Stomach smooth muscle (tissue), 2 donors: ENCODE data around the gene SLMAP.

Source experiments
- H3K27ac ChIP-seq: one replicate; pipeline ENCODE4 v1.7.0; 2013; ENCODE audit warnings: mild to moderate bottlenecking, low read length, inconsistent platforms
- H3K27me3 ChIP-seq, 2 donors: one replicate each; pipeline ENCODE4 v1.7.0; 2013; ENCODE audit warnings: low read length in 2 of 2; ENCODE audit not compliant: insufficient read depth in 2 of 2, control insufficient read depth in 1 of 2
- H3K36me3 ChIP-seq, 2 donors: one replicate each; pipeline ENCODE4 v1.7.0; 2013; ENCODE audit warnings: low read length in 2 of 2; ENCODE audit not compliant: control insufficient read depth in 2 of 2, insufficient read depth in 2 of 2
- H3K4me1 ChIP-seq: one replicate; pipeline ENCODE4 v1.7.0; 2013; ENCODE audit warnings: low read length; ENCODE audit not compliant: control insufficient read depth, insufficient read depth
- H3K4me3 ChIP-seq, 2 donors: one replicate each; pipeline ENCODE4 v1.7.0; 2013; ENCODE audit warnings: low read length in 2 of 2
- H3K9ac ChIP-seq, 2 donors: one replicate each; pipeline ENCODE4 v1.7.0; 2013; ENCODE audit warnings: low read length in 2 of 2, mild to moderate bottlenecking in 1 of 2
- H3K9me3 ChIP-seq, 2 donors: one replicate each; pipeline ENCODE4 v1.7.0; 2013; ENCODE audit warnings: low read length in 2 of 2; ENCODE audit not compliant: control insufficient read depth in 2 of 2
- donor health status: healthy.
- donor health status: Pancreatic carcinoma.

Gene SLMAP

DNA sequence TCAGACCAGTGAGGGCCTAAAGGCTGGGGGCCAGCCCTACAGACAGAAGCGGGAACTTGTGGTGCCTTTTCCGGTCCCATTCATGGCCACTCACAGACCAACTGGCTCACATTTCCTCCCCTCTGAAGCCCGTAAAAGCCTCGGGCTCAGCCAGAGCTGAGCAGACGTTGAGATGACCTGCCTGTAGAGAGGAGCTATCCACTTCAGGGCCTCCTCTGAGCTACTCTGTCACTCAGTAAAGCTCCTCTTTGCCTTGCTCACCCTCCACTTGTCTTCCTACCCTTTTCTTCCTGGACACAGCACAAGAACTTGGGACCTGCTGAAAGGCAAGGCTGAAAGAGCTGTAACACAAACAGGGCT is 53.5 kb downstream of the SLMAP start:
- Histone ChIP-seq H3K4me1 (no peaks in the 10 kb centered on the region), H3K27me3 (no peaks in the 10 kb centered on the region), H3K36me3 (no peaks in the 10 kb centered on the region), H3K27ac (no peak overlapping the region), H3K4me3 (no peak overlapping the region), H3K9me3 (no peaks in the 10 kb centered on the region), H3K9ac (no peak overlapping the region)

DNA sequence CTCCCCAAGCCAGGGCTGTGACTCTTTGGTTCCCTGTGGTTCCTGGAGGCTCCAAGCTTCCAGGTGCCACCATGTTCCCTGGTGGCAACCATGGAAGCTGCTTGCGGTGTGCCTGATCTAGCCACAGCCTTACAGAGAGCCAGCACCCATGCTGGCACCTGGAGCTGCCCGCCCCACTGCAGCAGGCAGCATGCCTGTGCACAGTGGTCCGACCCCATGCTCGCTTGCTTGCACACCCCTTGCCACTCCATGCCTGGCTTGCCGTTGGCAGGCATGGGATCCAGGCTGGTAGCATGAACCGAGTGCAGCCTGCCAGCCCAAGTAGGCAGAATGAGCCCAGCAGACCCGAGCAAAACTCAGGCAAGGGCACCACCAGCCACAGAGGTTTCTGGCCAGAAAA is 53.9 kb downstream of the SLMAP start:
- H3K9me3 ChIP-seq: no peaks in the 10 kb centered on the region
- H3K27ac ChIP-seq: no peak overlapping the region
- no peak overlapping the region for H3K4me3 ChIP-seq
- H3K4me1 ChIP-seq: no peaks in the 10 kb centered on the region
- no peak overlapping the region for H3K9ac ChIP-seq
- no peaks in the 10 kb centered on the region for H3K36me3 ChIP-seq
- no peaks in the 10 kb centered on the region for H3K27me3 ChIP-seq

DNA sequence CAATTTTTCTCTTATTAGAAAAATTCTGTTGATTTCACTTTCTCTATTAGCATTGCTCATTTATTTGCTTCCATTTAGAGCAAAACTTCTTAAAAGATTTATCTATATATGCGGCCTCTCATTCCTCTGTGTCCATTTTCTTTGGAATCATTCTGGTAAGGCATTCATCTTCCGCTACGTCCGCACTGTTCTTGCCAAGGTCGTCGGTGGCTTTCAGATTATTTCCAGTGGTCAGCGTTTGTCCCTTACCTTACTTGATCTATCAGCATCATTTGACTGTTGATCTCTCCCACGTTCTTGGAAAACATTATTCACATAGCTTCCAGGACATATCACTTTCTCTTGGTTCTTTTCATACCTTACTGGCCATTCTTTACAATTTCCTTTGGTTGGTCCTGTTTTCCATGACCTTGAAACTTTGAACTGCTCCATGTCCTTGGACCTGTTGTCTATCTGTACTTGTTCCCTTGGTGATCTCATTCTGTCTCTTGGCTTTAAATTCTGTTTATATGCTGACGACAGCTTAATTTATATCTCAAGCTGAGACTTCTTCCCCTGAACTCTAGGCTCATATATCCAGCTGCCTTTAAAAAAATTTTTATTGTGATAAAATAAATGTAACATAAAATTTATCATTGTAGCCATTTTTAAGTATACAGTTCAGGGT is 54.5 kb downstream of the SLMAP start:
- Histone ChIP-seq H3K4me1 (no peaks in the 10 kb centered on the region), H3K9me3 (no peaks in the 10 kb centered on the region), H3K27ac (no peak overlapping the region), H3K4me3 (no peak overlapping the region), H3K9ac (no peak overlapping the region), H3K36me3 (no peaks in the 10 kb centered on the region), H3K27me3 (no peaks in the 10 kb centered on the region)

DNA sequence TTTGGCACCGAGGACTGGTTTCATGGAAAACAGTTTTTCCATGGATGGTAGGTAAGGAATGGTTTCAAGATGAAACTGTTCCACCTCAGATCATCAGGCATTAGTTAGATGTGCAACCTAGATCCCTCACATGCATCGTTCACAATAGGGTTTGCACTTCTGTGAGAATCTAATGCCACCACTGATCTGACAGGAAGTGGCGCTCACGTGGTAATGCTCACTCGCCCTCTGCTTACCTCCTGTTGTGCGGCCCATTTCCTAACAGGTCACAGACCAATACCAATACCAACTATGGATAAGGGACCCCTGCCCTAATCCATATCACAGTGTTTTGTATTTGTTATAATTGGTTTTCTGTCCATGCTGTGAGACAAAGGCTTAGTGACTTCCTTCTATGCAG is 58.9 kb downstream of the SLMAP start:
- Histone ChIP-seq H3K27ac (no peak overlapping the region), H3K9me3 (no peaks in the 10 kb centered on the region), H3K9ac (no peak overlapping the region), H3K27me3 (no peaks in the 10 kb centered on the region), H3K4me3 (no peak overlapping the region), H3K36me3 (no peaks in the 10 kb centered on the region), H3K4me1 (no peaks in the 10 kb centered on the region)

DNA sequence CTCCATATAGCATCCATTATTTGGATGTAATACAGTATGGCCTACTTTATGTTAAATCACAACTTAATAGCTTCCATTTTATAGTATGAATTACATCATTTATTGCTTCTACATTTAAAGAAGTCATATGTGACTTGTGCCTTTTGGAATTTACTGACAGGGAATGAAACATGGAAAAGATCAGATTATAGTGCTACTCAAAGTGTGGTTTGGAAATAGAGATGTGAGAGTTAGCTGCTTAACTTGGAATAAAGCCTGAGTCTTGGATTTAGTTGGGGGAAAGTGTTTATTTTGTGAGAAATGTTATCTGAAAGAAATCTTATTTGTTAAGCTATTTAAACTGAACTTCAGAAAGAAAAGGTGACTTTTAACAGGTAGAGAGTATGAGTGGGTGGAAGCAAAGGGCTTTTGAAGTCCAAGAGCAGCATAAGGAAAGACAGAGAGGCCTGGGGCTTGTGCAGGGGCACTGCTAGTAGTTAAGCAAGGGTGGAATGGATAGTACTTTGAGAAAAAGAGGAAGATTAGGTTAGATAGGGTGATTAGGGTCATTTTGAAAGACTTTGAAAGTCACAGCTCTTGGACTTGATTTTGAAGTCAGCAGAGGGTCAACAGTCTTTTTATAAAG is 60.5 kb downstream of the SLMAP start:
- no peaks in the 10 kb centered on the region for H3K27me3 ChIP-seq
- H3K4me3 ChIP-seq: no peak overlapping the region
- no peaks in the 10 kb centered on the region for H3K4me1 ChIP-seq
- H3K27ac ChIP-seq: no peak overlapping the region
- no peaks in the 10 kb centered on the region for H3K36me3 ChIP-seq
- no peak overlapping the region for H3K9ac ChIP-seq
- no peaks in the 10 kb centered on the region for H3K9me3 ChIP-seq

DNA sequence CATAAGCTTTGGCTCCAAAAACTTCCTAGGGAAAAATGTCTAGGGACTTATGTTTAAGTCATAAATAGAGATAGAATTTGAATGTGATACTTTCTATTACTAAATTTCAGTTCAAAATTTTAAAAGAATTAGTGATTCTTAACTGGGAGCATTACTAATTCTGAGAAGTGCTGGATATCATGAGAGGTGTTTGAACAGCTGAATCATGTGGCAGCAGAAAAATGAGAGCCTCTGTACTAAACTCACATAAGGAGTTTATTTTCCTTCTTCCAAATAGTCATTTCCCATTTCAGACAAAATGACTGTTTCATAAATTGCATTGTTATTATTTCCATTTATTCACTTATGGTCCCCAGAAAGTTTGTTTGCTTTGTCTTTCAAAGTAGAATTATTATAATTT is 62.7 kb downstream of the SLMAP start:
- Histone ChIP-seq H3K4me1 (no peaks in the 10 kb centered on the region), H3K27me3 (no peaks in the 10 kb centered on the region), H3K9me3 (no peaks in the 10 kb centered on the region), H3K27ac (no peak overlapping the region), H3K4me3 (no peak overlapping the region), H3K9ac (no peak overlapping the region), H3K36me3 (no peaks in the 10 kb centered on the region)

DNA sequence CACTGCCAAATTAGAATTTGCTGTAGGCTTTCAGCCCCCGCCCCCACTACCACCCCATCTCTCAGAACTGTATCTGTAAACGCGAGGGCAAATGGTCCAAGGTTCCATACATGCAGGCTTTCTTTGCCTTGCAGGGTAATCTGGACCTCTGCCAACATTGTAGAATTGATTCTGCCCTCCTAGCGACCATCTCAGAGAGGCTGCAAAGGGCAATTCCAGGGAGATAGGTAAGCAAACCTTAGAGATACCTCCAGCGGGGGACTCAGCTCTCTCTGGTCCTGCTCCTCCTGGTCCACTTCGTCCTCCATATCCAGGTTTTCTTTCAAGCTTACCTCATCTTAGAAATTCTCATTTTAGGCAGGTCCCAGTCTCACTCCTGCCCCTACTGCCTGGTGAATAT is 64.4 kb downstream of the SLMAP start:
- Histone ChIP-seq H3K9me3 (no peaks in the 10 kb centered on the region), H3K36me3 (no peaks in the 10 kb centered on the region), H3K27me3 (no peaks in the 10 kb centered on the region), H3K9ac (no peak overlapping the region), H3K4me3 (no peak overlapping the region), H3K4me1 (peaks cover under 1% of the 10 kb centered on the region), H3K27ac (no peak overlapping the region)

DNA sequence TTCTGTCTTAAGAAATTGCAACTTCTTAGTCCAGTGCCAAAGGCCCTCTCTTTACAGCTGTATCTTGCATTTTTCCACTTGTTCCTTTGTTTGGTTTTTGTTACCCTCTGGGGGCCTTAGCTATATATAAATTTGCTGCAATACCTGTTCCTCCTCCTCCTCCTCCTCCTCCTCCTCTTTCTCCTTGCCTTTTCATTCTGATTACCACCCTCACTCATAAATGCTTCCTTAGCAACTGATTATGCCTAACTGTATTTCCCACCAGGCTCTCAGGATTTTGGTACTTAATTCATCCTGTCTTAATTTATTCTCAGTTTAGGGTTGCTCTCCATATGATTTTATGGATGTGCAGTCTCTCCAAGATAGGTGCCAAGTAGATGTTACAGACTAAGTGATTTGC is 65.7 kb downstream of the SLMAP start:
- H3K27me3 ChIP-seq: no peaks in the 10 kb centered on the region
- H3K36me3 ChIP-seq: no peaks in the 10 kb centered on the region
- H3K9me3 ChIP-seq: no peaks in the 10 kb centered on the region

DNA sequence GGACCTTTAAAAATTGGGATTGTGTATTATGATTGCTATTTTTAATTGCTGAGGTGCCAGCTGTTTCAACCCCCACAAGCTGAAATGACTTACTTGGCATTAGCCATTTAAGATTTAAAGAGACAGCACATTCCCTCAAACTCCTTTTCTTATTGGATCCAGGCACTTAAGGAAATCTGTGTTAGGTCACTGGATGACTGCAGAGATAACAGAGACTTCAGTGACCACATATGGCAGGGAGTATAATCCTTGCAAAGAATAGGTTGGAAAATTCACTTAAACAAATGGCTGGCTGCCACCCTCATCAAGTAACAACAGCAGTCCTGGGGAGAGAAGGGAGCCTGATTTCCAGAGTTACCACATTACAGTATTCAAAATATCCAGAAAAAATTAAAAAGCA is 66.6 kb downstream of the SLMAP start:
- H3K9ac ChIP-seq: no peak overlapping the region
- H3K4me3 ChIP-seq: no peak overlapping the region
- peaks cover 4% of the 10 kb centered on the region for H3K4me1 ChIP-seq
- H3K27ac ChIP-seq: no peak overlapping the region
- H3K9me3 ChIP-seq: no peaks in the 10 kb centered on the region
- H3K27me3 ChIP-seq: no peaks in the 10 kb centered on the region
- no peaks in the 10 kb centered on the region for H3K36me3 ChIP-seq

More for the DNA sequence above, 65.7 kb downstream of the SLMAP start:
- no peak overlapping the region for H3K27ac ChIP-seq
- H3K4me3 ChIP-seq: no peak overlapping the region
- no peak overlapping the region for H3K9ac ChIP-seq
- H3K4me1 ChIP-seq: peaks cover 4% of the 10 kb centered on the region

DNA sequence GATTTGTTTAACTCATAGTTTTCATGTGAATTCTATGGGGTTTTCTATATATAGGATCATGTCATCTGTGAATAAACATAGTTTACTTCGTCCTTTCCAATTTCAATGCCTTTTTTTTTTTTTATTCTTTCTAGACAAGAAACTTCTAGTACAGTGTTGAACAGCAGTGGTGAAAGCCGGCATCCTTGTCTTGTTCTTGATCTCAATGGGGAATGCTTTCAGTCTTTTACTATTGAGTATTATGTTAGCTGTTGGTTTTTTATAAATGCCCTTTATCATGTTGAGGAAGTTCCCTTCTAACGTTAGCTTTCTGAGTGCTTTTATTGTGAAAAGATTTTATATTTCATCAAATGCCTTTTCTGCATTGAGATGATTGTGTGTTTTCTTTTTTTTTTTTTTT is 69.0 kb downstream of the SLMAP start:
- H3K9me3 ChIP-seq: no peaks in the 10 kb centered on the region
- H3K4me1 ChIP-seq: peaks cover 4% of the 10 kb centered on the region
- no peak overlapping the region for H3K4me3 ChIP-seq
- H3K36me3 ChIP-seq: no peaks in the 10 kb centered on the region
- no peak overlapping the region for H3K9ac ChIP-seq
- no peak overlapping the region for H3K27ac ChIP-seq
- no peaks in the 10 kb centered on the region for H3K27me3 ChIP-seq

DNA sequence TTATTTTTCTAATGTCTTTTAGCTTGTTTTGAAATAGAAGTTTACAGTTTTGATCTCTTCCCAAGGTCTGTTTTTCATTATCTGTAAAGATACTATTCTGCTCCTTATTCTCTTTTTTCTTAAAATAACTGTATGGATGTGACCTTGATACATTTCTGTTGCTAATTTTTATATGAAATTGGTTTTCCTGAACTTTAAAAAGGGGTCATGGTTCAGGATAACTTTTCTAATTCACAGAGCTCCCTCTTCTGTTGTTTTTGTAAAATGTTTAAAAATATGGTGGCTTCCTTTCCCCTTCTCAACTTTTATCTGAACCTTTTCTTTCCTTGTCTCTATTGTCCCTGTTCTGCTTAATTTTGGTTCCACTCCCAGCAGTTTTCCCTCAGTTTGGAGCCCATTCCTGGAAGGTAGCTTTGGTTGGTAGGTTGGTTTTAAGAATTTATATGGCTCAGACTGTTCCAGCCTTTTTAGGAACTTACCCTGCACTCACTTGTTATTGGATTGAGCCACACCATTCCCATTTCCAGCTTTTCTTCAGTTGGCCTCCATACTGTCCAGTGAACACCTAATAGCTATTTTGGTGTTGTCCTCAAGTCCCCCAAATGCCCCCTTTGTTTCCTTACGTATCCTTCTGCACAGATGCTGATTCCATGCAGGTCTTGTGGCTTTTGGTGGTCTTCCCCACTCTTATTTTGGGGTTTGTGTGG is 70.3 kb downstream of the SLMAP start:
- Histone ChIP-seq H3K27me3 (no peaks in the 10 kb centered on the region), H3K4me1 (peaks cover 4% of the 10 kb centered on the region), H3K27ac (no peak overlapping the region)

More for the DNA sequence above, 70.3 kb downstream of the SLMAP start:
- Histone ChIP-seq H3K4me3 (no peak overlapping the region), H3K9me3 (no peaks in the 10 kb centered on the region), H3K36me3 (no peaks in the 10 kb centered on the region), H3K9ac (peak overlapping the region in 1 of 2 donors; percentile 22)
